ENCODE data around the gene FAM174B.

FAM174B gene

GRCh38 chr15:92623435-92623834 lies 32.1 kb downstream of the FAM174B start:
- no peak for DNase-seq (ENCODE audit: low read depth, low spot score)
- no peak for TF ChIP-seq FOXP2 (optimal IDR thresholded peaks at IDR 0.05; ENCODE audit: control extremely low read depth, extremely low read length, insufficient read depth)
- no peak for TF ChIP-seq POLR2AphosphoS5 (IDR thresholded peaks at IDR 0.05; ENCODE audit: borderline replicate concordance, low read depth, low read length)
- TF ChIP-seq EZH2 (IDR thresholded peaks at IDR 0.05), result no peak
- Histone ChIP-seq H3K4me3 (no peak overlapping the region), H3K9ac (ENCODE audit: insufficient read length) (no peak overlapping the region), H3K36me3 (ENCODE audit: insufficient read depth, low read length) (no peaks in the 10 kb centered on the region), H3K9me3 (ENCODE audit: low read depth, low read length) (no peaks in the 10 kb centered on the region), H3K27ac (no peak overlapping the region)

GRCh38 chr15:92621972-92622533 lies 33.5 kb downstream of the FAM174B start:
- H3K27ac ChIP-seq, result no peak overlapping the region
- H3K4me3 ChIP-seq, result no peak overlapping the region
- no peak for DNase-seq (ENCODE audit: low read depth, low spot score)
- H3K9ac ChIP-seq (ENCODE audit: insufficient read length), result no peak overlapping the region
- H3K36me3 ChIP-seq (ENCODE audit: insufficient read depth, low read length), result no peaks in the 10 kb centered on the region
- no peak for TF ChIP-seq FOXP2 (optimal IDR thresholded peaks at IDR 0.05; ENCODE audit: control extremely low read depth, extremely low read length, insufficient read depth)
- no peak for TF ChIP-seq EZH2 (IDR thresholded peaks at IDR 0.05)
- TF ChIP-seq POLR2AphosphoS5 (IDR thresholded peaks at IDR 0.05; ENCODE audit: borderline replicate concordance, low read depth, low read length), result no peak
- H3K9me3 ChIP-seq (ENCODE audit: low read depth, low read length), result no peaks in the 10 kb centered on the region

- DNase-seq (ENCODE audit: low read depth, low spot score), result no peak
- TF ChIP-seq EZH2 (IDR thresholded peaks at IDR 0.05) (no peak), FOXP2 (optimal IDR thresholded peaks at IDR 0.05; ENCODE audit: control extremely low read depth, extremely low read length, insufficient read depth) (no peak), POLR2AphosphoS5 (IDR thresholded peaks at IDR 0.05; ENCODE audit: borderline replicate concordance, low read depth, low read length) (no peak)
- Histone ChIP-seq H3K9ac (ENCODE audit: insufficient read length) (no peak overlapping the region), H3K9me3 (ENCODE audit: low read depth, low read length) (no peaks in the 10 kb centered on the region), H3K27ac (no peak overlapping the region), H3K4me3 (no peak overlapping the region), H3K36me3 (ENCODE audit: insufficient read depth, low read length) (no peaks in the 10 kb centered on the region)
These were observed 34.6 kb downstream of the FAM174B start for GRCh38 chr15:92620991-92621390.

- Histone ChIP-seq H3K9ac (ENCODE audit: insufficient read length) (no peak overlapping the region), H3K27ac (no peak overlapping the region), H3K9me3 (ENCODE audit: low read depth, low read length) (no peaks in the 10 kb centered on the region), H3K4me3 (no peak overlapping the region), H3K36me3 (ENCODE audit: insufficient read depth, low read length) (no peaks in the 10 kb centered on the region)
- TF ChIP-seq EZH2 (IDR thresholded peaks at IDR 0.05) (no peak), POLR2AphosphoS5 (IDR thresholded peaks at IDR 0.05; ENCODE audit: borderline replicate concordance, low read depth, low read length) (no peak), FOXP2 (optimal IDR thresholded peaks at IDR 0.05; ENCODE audit: control extremely low read depth, extremely low read length, insufficient read depth) (no peak)
- DNase-seq (ENCODE audit: low read depth, low spot score), result no peak
These were observed 36.2 kb downstream of the FAM174B start for GRCh38 chr15:92619145-92620101.

GRCh38 chr15:92617549-92618520 lies 37.7 kb downstream of the FAM174B start:
- TF ChIP-seq EZH2 (IDR thresholded peaks at IDR 0.05), result no peak
- TF ChIP-seq POLR2AphosphoS5 (IDR thresholded peaks at IDR 0.05; ENCODE audit: borderline replicate concordance, low read depth, low read length), result no peak
- no peak for TF ChIP-seq FOXP2 (optimal IDR thresholded peaks at IDR 0.05; ENCODE audit: control extremely low read depth, extremely low read length, insufficient read depth)
- H3K9ac ChIP-seq (ENCODE audit: insufficient read length), result no peak overlapping the region
- DNase-seq (ENCODE audit: low read depth, low spot score), result no peak

GRCh38 chr15:92616621-92617548 lies 38.7 kb downstream of the FAM174B start:
- H3K36me3 ChIP-seq (ENCODE audit: insufficient read depth, low read length), result no peaks in the 10 kb centered on the region
- no peak for DNase-seq (ENCODE audit: low read depth, low spot score)
- no peak overlapping the region for H3K9ac ChIP-seq (ENCODE audit: insufficient read length)
- H3K9me3 ChIP-seq (ENCODE audit: low read depth, low read length), result no peaks in the 10 kb centered on the region
- TF ChIP-seq EZH2 (IDR thresholded peaks at IDR 0.05) (no peak), POLR2AphosphoS5 (IDR thresholded peaks at IDR 0.05; ENCODE audit: borderline replicate concordance, low read depth, low read length) (no peak), FOXP2 (optimal IDR thresholded peaks at IDR 0.05; ENCODE audit: control extremely low read depth, extremely low read length, insufficient read depth) (no peak)
- no peak overlapping the region for H3K27ac ChIP-seq
- no peak overlapping the region for H3K4me3 ChIP-seq

More at GRCh38 chr15:92617549-92618520, 37.7 kb downstream of the FAM174B start:
- Histone ChIP-seq H3K36me3 (ENCODE audit: insufficient read depth, low read length) (no peaks in the 10 kb centered on the region), H3K27ac (no peak overlapping the region), H3K9me3 (ENCODE audit: low read depth, low read length) (no peaks in the 10 kb centered on the region), H3K4me3 (no peak overlapping the region)
